SIG-M5 (cell line): ENCODE data around the gene SNAPC4.
"Not testable (repeated sequence)": the region's sequence is repeated elsewhere in the genome, so short reads cannot be mapped to it uniquely, and the experiment has no call there.

Experiments
- DNase-seq: peaks from one replicate; lab custom pipeline; 2025; lab: John Stamatoyannopoulos, UW

SNAPC4 gene

GRCh38 chr9:136407911-136408310 is 7.9 kb upstream of the SNAPC4 start:
- DNase-seq = no peak

GRCh38 chr9:136407061-136407460 is 7.1 kb upstream of the SNAPC4 start:
- DNase-seq = not testable (repeated sequence)

- DNase-seq = not testable (repeated sequence)
Measured at GRCh38 chr9:136405904-136406303, 5.9 kb upstream of the SNAPC4 start.

- no peak for DNase-seq
Measured at GRCh38 chr9:136405481-136405880, 5.5 kb upstream of the SNAPC4 start.

- DNase-seq = no peak
Measured at GRCh38 chr9:136404801-136405136, 4.8 kb upstream of the SNAPC4 start.

- no peak for DNase-seq
Measured at GRCh38 chr9:136403915-136404800, 4.2 kb upstream of the SNAPC4 start.

- no peak for DNase-seq
Measured at GRCh38 chr9:136403538-136403914, 3.6 kb upstream of the SNAPC4 start.

- no peak for DNase-seq
Measured at GRCh38 chr9:136402067-136402466, 2.1 kb upstream of the SNAPC4 start.

GRCh38 chr9:136401173-136401922 is 1.4 kb upstream of the SNAPC4 start:
- no peak for DNase-seq

GRCh38 chr9:136399176-136400037 is 563 bp downstream of the SNAPC4 start:
- no peak for DNase-seq

- no peak for DNase-seq
Measured at GRCh38 chr9:136398286-136398685, 1.7 kb downstream of the SNAPC4 start.

GRCh38 chr9:136397643-136398042 is 2.3 kb downstream of the SNAPC4 start:
- DNase-seq = no peak

- DNase-seq = no peak
Measured at GRCh38 chr9:136396219-136396515, 3.8 kb downstream of the SNAPC4 start.

GRCh38 chr9:136395345-136396218 is 4.4 kb downstream of the SNAPC4 start:
- DNase-seq = no peak

GRCh38 chr9:136395020-136395340 is 5.0 kb downstream of the SNAPC4 start:
- DNase-seq = no peak

GRCh38 chr9:136394312-136395019 is 5.5 kb downstream of the SNAPC4 start:
- DNase-seq = no peak

GRCh38 chr9:136393531-136393930 is 6.4 kb downstream of the SNAPC4 start:
- no peak for DNase-seq

- no peak for DNase-seq
Measured at GRCh38 chr9:136392538-136393449, 7.2 kb downstream of the SNAPC4 start.

GRCh38 chr9:136391737-136392537 is 8.0 kb downstream of the SNAPC4 start:
- no peak for DNase-seq
